ENCODE data around the gene IGSF8. TPM values are rescaled to one million over a fixed set of nuclear protein-coding genes. Genes with fewer than 3 reads are reported as not detected.

IGSF8 gene
- total RNA-seq, 1 experiment from 2014 or later, result 35.6 TPM

GRCh38 chr1:160129966-160130365 is 31.5 kb upstream of the IGSF8 start:
- no peak overlapping the region for H2AFZ ChIP-seq (ENCODE audit: low read depth, low read length, poor library complexity, severe bottlenecking)
- H3K4me2 ChIP-seq (ENCODE audit: low read length), result no peak overlapping the region
- no peak overlapping the region for H3K27ac ChIP-seq (ENCODE audit: low read depth, low read length)
- no peaks in the 10 kb centered on the region for H4K20me1 ChIP-seq (ENCODE audit: insufficient read depth)
- H3K9me2 ChIP-seq (ENCODE audit: insufficient read depth), result 0 out of 2 replicates have a peak, but pooled peaks cover 2% of the 10 kb centered on the region
- no peaks in the 10 kb centered on the region for H3K79me2 ChIP-seq (ENCODE audit: insufficient read depth, low read length)
- ATAC-seq, result no peak
- no peak for TF ChIP-seq ZFX (IDR thresholded peaks at IDR 0.05)
- no peak for TF ChIP-seq SP1 (IDR thresholded peaks at IDR 0.05; ENCODE audit: low read depth)
- no peak for TF ChIP-seq ZNF274 (IDR thresholded peaks at IDR 0.05; ENCODE audit: low read depth, low read length)
- TF ChIP-seq EZH2 (IDR thresholded peaks at IDR 0.05), result no peak
- no peak for TF ChIP-seq JUND (IDR thresholded peaks at IDR 0.05)
- TF ChIP-seq CBX3 (IDR thresholded peaks at IDR 0.05; ENCODE audit: low read depth), result no peak
- intact Hi-C loops (cut with micrococcal nuclease), result no loop called here
- no peaks in the 10 kb centered on the region for H3K9me3 ChIP-seq (ENCODE audit: control insufficient read depth in 1 of 2, insufficient read depth in 1 of 2, low read depth in 1 of 2, low read length in 2 of 2)
- no peaks in the 10 kb centered on the region for H3K36me3 ChIP-seq (ENCODE audit: control insufficient read depth in 1 of 2, insufficient read depth in 2 of 2, low read length in 2 of 2)
- H3K9ac ChIP-seq (ENCODE audit: low read length), result no peak overlapping the region
- H3K4me1 ChIP-seq (ENCODE audit: control insufficient read depth in 1 of 2, insufficient read depth in 2 of 2, low read length in 2 of 2), result peaks cover 10 to 20% of the 10 kb centered on the region in 2 experiments
- ChIA-PET CTCF (no interaction called here), POLR2A (no interaction called here), RAD21 (ENCODE audit: low non-redundant PET in 1 of 2, low total read pairs in 2 of 2, uncharacterized antibody in 2 of 2, unreplicated experiment in 2 of 2) (no interaction called here)
- no peak for DNase-seq (ENCODE audit: low read depth, low spot score)
- H3K4me3 ChIP-seq (replicated peaks in 1 of 2; ENCODE audit: low read depth in 1 of 2, low read length in 2 of 2), result no peak overlapping the region
- H3K27me3 ChIP-seq (ENCODE audit: insufficient read depth, low read length), result no peaks in the 10 kb centered on the region
- no TSS peak for BruUV-seq (replicated peaks)

GRCh38 chr1:160129558-160129957 is 31.1 kb upstream of the IGSF8 start:
- CTCF ChIA-PET, result no interaction called here
- ATAC-seq (no peak), DNase-seq (ENCODE audit: low read depth, low spot score) (no peak)
- POLR2A ChIA-PET, result no interaction called here
- Histone ChIP-seq H3K27ac (ENCODE audit: low read depth, low read length) (no peak overlapping the region), H2AFZ (ENCODE audit: low read depth, low read length, poor library complexity, severe bottlenecking) (no peak overlapping the region), H3K36me3 (ENCODE audit: control insufficient read depth in 1 of 2, insufficient read depth in 2 of 2, low read length in 2 of 2) (no peaks in the 10 kb centered on the region), H3K9ac (ENCODE audit: low read length) (no peak overlapping the region), H3K4me1 (ENCODE audit: control insufficient read depth in 1 of 2, insufficient read depth in 2 of 2, low read length in 2 of 2) (peaks cover 14 to 24% of the 10 kb centered on the region in 2 experiments), H3K27me3 (ENCODE audit: insufficient read depth, low read length) (no peaks in the 10 kb centered on the region), H3K9me3 (ENCODE audit: control insufficient read depth in 1 of 2, insufficient read depth in 1 of 2, low read depth in 1 of 2, low read length in 2 of 2) (no peaks in the 10 kb centered on the region), H3K79me2 (ENCODE audit: insufficient read depth, low read length) (no peaks in the 10 kb centered on the region), H3K4me2 (ENCODE audit: low read length) (no peak overlapping the region), H4K20me1 (ENCODE audit: insufficient read depth) (no peaks in the 10 kb centered on the region), H3K4me3 (replicated peaks in 1 of 2; ENCODE audit: low read depth in 1 of 2, low read length in 2 of 2) (no peak overlapping the region), H3K9me2 (ENCODE audit: insufficient read depth) (0 out of 2 replicates have a peak, but pooled peaks cover 2% of the 10 kb centered on the region)
- intact Hi-C loops (cut with micrococcal nuclease), result no loop called here
- no TSS peak for BruUV-seq (replicated peaks)
- RAD21 ChIA-PET (ENCODE audit: low non-redundant PET in 1 of 2, low total read pairs in 2 of 2, uncharacterized antibody in 2 of 2, unreplicated experiment in 2 of 2), result no interaction called here
- TF ChIP-seq ZFX (IDR thresholded peaks at IDR 0.05) (no peak), SRF (IDR thresholded peaks at IDR 0.05; ENCODE audit: low read depth) (no peak), POLR2AphosphoS5 (IDR thresholded peaks at IDR 0.05; ENCODE audit: low read depth, low read length) (no peak), POLR2A (IDR thresholded peaks at IDR 0.05; ENCODE audit: borderline replicate concordance, extremely low read depth, insufficient read depth, insufficient read length) (no peak), CBX3 (IDR thresholded peaks at IDR 0.05; ENCODE audit: low read depth) (no peak), EZH2 (IDR thresholded peaks at IDR 0.05) (no peak), REST (IDR thresholded peaks at IDR 0.05; ENCODE audit: low read depth) (no peak), YY1 (IDR thresholded peaks at IDR 0.05; ENCODE audit: extremely low read depth, insufficient replicate concordance, low read depth, low read length) (no peak), SP1 (IDR thresholded peaks at IDR 0.05; ENCODE audit: low read depth) (no peak), RAD21 (IDR thresholded peaks at IDR 0.05; ENCODE audit: low read depth) (no peak), JUND (IDR thresholded peaks at IDR 0.05) (no peak), CTCF (IDR thresholded peaks at IDR 0.05 in 2 of 3, conservative IDR thresholded peaks at IDR 0.05 in 1 of 3; ENCODE audit: borderline replicate concordance in 1 of 3, insufficient read depth in 1 of 3, low read depth in 2 of 3, low read length in 2 of 3) (no peak), TCF7L2 (IDR thresholded peaks at IDR 0.05; ENCODE audit: borderline replicate concordance, extremely low read depth, insufficient read depth, insufficient read length) (no peak), ATF3 (IDR thresholded peaks at IDR 0.05) (no peak), FOSL1 (IDR thresholded peaks at IDR 0.05; ENCODE audit: low read depth) (no peak), ELF1 (IDR thresholded peaks at IDR 0.05; ENCODE audit: borderline replicate concordance, low read depth) (no peak)
